ENCODE results near the gene SLC9C1. TPM values are rescaled to one million over a fixed set of nuclear protein-coding genes. Genes with fewer than 3 reads are reported as not detected.
"Not testable (repeated sequence)": the region's sequence is repeated elsewhere in the genome, so short reads cannot be mapped to it uniquely, and the experiment has no call there.

Gene SLC9C1
- total RNA-seq, 2 donors from 2014 or later: 0.35 to 1.3 TPM

DNA sequence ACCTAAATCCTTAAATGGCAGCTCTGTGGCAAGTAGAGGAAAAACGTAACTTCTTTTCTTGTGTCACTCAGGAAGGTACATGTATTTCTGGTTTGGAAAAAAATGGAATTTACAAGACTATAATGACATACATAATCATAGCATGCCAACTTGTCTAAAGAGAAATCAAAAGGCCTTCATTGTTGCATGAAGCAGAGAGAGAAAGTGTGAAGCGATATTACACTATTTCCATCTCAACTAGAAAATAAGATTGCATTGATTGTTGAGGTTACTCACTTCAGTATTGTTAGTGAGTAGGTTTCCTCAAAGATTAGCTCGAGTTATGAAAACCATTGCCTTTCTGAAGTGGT lies 93.7 kb downstream of the SLC9C1 start:
- no peak for DNase-seq (ENCODE audit: low spot score)
- H3K27ac ChIP-seq: no peak overlapping the region
- H3K27me3 ChIP-seq: no peaks in the 10 kb centered on the region
- TF ChIP-seq CTCF (IDR thresholded peaks at IDR 0.05): no peak
- no peaks in the 10 kb centered on the region for H3K9me3 ChIP-seq
- H3K4me1 ChIP-seq: no peaks in the 10 kb centered on the region
- H3K36me3 ChIP-seq: no peaks in the 10 kb centered on the region
- no peak overlapping the region for H3K4me3 ChIP-seq

DNA sequence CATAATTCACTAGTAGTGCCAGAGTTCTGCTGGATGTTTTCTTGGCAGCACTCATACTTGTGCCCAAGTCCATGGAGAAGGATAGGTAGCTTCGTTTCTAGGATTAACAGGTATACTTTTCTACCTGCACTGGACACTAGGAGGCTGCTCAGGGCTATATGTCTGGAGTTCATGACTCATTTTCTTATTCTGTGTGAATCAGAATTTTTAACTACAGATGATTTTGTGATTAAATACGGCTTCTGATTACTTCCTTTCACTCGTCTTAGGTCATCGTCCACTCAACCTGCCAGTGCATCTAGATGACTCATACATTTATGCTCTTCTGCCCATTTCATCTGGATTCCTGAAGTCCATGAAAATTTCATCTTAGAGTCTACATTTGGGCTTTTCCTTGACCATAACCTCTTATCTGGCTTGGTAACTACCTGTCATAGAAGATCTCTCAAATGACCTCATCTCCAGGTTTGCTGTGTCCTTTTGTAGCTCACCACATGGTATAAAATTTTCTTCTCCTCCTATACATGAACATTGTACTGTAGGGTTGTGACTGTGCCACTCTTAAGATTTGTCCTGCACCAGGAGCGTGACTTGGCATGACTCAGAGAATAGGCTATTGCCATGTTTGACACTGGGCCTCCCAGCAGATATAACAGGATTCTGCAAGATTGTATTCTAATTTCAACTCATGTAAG lies 94.2 kb downstream of the SLC9C1 start:
- Histone ChIP-seq H3K27ac (no peak overlapping the region), H3K36me3 (no peaks in the 10 kb centered on the region), H3K4me1 (no peaks in the 10 kb centered on the region), H3K27me3 (no peaks in the 10 kb centered on the region), H3K9me3 (no peaks in the 10 kb centered on the region), H3K4me3 (no peak overlapping the region)
- DNase-seq (ENCODE audit: low spot score): no peak
- no peak for TF ChIP-seq CTCF (IDR thresholded peaks at IDR 0.05)

GRCh38 chr3:112197131-112197530 lies 96.9 kb downstream of the SLC9C1 start:
- Histone ChIP-seq H3K9me3 (peaks cover 0 to 8% of the 10 kb centered on the region in 2 donors), H3K36me3 (no peaks in the 10 kb centered on the region), H3K4me1 (no peaks in the 10 kb centered on the region), H3K27ac (no peak overlapping the region), H3K27me3 (no peaks in the 10 kb centered on the region), H3K4me3 (no peak overlapping the region)
- DNase-seq (ENCODE audit: low spot score): no peak
- TF ChIP-seq CTCF (IDR thresholded peaks at IDR 0.05): no peak

DNA sequence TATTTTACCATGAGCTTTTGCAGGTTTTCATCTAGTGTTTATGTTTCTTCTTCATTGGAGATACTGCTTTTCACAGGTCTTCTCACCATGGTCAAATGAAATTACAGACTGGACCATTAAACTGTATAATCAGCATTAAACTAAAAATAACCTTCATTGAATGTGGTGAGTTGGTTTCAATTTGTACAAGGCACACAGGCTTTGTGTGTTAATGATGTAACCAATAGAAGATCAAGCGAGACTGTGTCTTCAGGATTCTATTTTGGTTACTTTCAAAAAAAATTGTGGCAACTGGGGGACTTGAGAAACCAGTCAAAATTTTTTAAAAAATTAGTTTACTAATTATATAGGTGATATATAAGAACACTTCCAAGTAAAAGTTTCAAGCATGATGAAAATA lies 106.7 kb downstream of the SLC9C1 start:
- Histone ChIP-seq H3K27me3 (no peaks in the 10 kb centered on the region), H3K27ac (no peak overlapping the region), H3K4me3 (no peak overlapping the region), H3K36me3 (no peaks in the 10 kb centered on the region), H3K9me3 (peaks cover 0 to 14% of the 10 kb centered on the region in 2 donors), H3K4me1 (no peaks in the 10 kb centered on the region)
- DNase-seq (ENCODE audit: low spot score): no peak
- no peak for TF ChIP-seq CTCF (IDR thresholded peaks at IDR 0.05)

DNA sequence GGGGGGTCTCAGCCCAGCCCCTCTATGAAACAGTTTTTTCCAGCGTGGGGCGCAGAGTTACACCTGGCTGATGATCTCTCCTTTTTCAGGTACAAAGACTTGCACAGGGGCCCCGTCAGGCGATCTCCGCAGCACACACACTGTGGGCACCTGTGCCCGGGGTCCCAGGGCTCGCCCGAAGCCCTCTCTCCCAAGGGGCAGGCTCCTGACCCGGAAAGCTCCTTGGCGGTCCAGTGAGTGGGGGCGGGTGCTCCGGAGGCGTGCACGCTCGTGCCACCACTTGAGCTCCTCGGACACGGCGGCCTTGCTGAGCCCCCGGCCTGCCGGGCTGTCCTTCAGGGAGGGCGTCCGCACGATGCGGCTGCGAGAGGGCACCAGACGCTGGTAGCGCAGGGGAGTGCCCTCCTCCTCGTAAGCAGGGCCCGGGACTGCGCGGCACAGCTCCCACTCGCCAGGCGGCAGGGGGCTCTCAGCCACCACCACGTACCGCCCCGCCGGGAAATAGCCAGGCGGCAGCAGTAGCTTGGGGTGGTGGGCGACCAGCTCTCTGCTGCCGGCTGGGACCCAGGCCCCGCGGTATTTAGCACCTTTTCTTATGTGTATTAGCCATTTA lies 108.5 kb downstream of the SLC9C1 start:
- not testable (repeated sequence) for H3K4me3 ChIP-seq; DNase-seq (ENCODE audit: low spot score)

GRCh38 chr3:112175646-112176045 lies 118.4 kb downstream of the SLC9C1 start:
- TF ChIP-seq CTCF (IDR thresholded peaks at IDR 0.05): no peak
- Histone ChIP-seq H3K9me3 (no peaks in the 10 kb centered on the region), H3K4me1 (no peaks in the 10 kb centered on the region), H3K27ac (no peak overlapping the region), H3K27me3 (no peaks in the 10 kb centered on the region), H3K36me3 (no peaks in the 10 kb centered on the region), H3K4me3 (no peak overlapping the region)
- no peak for DNase-seq (ENCODE audit: low spot score)

More for the DNA sequence above, 108.5 kb downstream of the SLC9C1 start:
- not testable (repeated sequence) for H3K36me3 ChIP-seq, H3K27ac ChIP-seq, H3K9me3 ChIP-seq, H3K4me1 ChIP-seq, H3K27me3 ChIP-seq
